ENCODE data around the gene LRRC71.

GRCh38 chr1:156924478-156925153, 4.2 kb downstream of the LRRC71 start:
- TF ChIP-seq CTCF (IDR thresholded peaks at IDR 0.05; ENCODE audit: low read depth, low read length) (no peak), EZH2phosphoT487 (IDR thresholded peaks at IDR 0.05; ENCODE audit: low read depth) (no peak)
